Mammary epithelial cell (primary cell): Measurements from ENCODE around the gene C6orf62.

Experiments
- EZH2 ChIP-seq: IDR thresholded peaks from 2 replicates; pipeline ENCODE4 v1.6.1; 2012; ENCODE audit warnings: low read length, inconsistent platforms, borderline replicate concordance
- TF ChIP-seq, protein P1 (sequence below), 2 donors: IDR thresholded peaks in 1 of 2; conservative IDR thresholded peaks in 1 of 2; 2 replicates each; pipeline ENCODE4 v1.5.1; 2011 to 2012; ENCODE audit warnings: inconsistent platforms in 2 of 2, low read length in 2 of 2, mild to moderate bottlenecking in 2 of 2, control low read depth in 1 of 2, low read depth in 1 of 2; ENCODE audit not compliant: insufficient read depth in 1 of 2; ENCODE audit errors: extremely low read depth in 1 of 2

GRCh38 chr6:24708612-24709011, 10.3 kb downstream of the C6orf62 start:
- no peak for TF ChIP-seq EZH2
- TF ChIP-seq, protein P1, sequence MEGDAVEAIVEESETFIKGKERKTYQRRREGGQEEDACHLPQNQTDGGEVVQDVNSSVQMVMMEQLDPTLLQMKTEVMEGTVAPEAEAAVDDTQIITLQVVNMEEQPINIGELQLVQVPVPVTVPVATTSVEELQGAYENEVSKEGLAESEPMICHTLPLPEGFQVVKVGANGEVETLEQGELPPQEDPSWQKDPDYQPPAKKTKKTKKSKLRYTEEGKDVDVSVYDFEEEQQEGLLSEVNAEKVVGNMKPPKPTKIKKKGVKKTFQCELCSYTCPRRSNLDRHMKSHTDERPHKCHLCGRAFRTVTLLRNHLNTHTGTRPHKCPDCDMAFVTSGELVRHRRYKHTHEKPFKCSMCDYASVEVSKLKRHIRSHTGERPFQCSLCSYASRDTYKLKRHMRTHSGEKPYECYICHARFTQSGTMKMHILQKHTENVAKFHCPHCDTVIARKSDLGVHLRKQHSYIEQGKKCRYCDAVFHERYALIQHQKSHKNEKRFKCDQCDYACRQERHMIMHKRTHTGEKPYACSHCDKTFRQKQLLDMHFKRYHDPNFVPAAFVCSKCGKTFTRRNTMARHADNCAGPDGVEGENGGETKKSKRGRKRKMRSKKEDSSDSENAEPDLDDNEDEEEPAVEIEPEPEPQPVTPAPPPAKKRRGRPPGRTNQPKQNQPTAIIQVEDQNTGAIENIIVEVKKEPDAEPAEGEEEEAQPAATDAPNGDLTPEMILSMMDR (conservative IDR thresholded peaks at IDR 0.05 in 1 of 2, IDR thresholded peaks at IDR 0.05 in 1 of 2; ENCODE audit: extremely low read depth in 1 of 2, insufficient read depth in 1 of 2, low read depth in 1 of 2, low read length in 2 of 2) = no peak
